ENCODE results near the gene YTHDF1.

YTHDF1 gene

GRCh38 chr20:63149531-63150192 lies 66.3 kb downstream of the YTHDF1 start:
- no peaks in the 10 kb centered on the region for H3K4me1 ChIP-seq (ENCODE audit: control insufficient read depth, insufficient read depth, low read length)
- H3K36me3 ChIP-seq (ENCODE audit: control insufficient read depth, insufficient read depth, low read length, severe bottlenecking), result no peaks in the 10 kb centered on the region
- peaks cover 36% of the 10 kb centered on the region for H3K27me3 ChIP-seq (replicated peaks; ENCODE audit: control insufficient read depth, insufficient read depth, low read length)
- peaks cover 25% of the 10 kb centered on the region for H3K9me3 ChIP-seq (ENCODE audit: control insufficient read depth, low read length)
- DNase-seq (ENCODE audit: low read depth), result no peak
- H3K9ac ChIP-seq (ENCODE audit: low read length), result no peak overlapping the region
- no peak overlapping the region for H3K4me3 ChIP-seq (ENCODE audit: low read length)

- Histone ChIP-seq H3K4me1 (ENCODE audit: control insufficient read depth, insufficient read depth, low read length) (no peaks in the 10 kb centered on the region), H3K9ac (ENCODE audit: low read length) (no peak overlapping the region), H3K36me3 (ENCODE audit: control insufficient read depth, insufficient read depth, low read length, severe bottlenecking) (no peaks in the 10 kb centered on the region), H3K4me3 (ENCODE audit: low read length) (no peak overlapping the region), H3K9me3 (ENCODE audit: control insufficient read depth, low read length) (peaks cover 25% of the 10 kb centered on the region), H3K27me3 (replicated peaks; ENCODE audit: control insufficient read depth, insufficient read depth, low read length) (peaks cover 31% of the 10 kb centered on the region)
- DNase-seq (ENCODE audit: low read depth), result no peak
Measured at GRCh38 chr20:63148696-63149095, 67.2 kb downstream of the YTHDF1 start.

DNA sequence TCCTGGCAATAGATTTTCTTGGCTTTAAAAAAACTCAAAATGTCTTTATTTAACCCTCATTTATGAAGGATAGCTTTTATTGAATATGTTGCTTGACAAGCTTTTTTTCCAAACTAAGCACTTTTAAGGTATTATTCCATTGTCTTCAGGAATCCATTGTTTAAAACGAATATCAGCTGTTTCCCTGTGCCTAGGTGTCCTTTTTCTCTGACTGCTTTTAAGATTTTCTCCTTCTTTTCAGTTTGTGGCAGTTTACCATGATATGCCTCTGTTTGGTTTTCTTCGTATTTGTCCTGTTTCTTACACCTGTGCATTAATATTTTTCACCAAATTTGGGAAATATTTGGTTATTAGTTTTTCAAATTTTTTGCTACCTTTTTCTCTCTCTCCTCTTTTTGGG lies 68.4 kb downstream of the YTHDF1 start:
- Histone ChIP-seq H3K9ac (ENCODE audit: low read length) (no peak overlapping the region), H3K9me3 (ENCODE audit: control insufficient read depth, low read length) (peaks cover 32% of the 10 kb centered on the region), H3K4me1 (ENCODE audit: control insufficient read depth, insufficient read depth, low read length) (no peaks in the 10 kb centered on the region), H3K4me3 (ENCODE audit: low read length) (no peak overlapping the region), H3K27me3 (replicated peaks; ENCODE audit: control insufficient read depth, insufficient read depth, low read length) (peaks cover 21% of the 10 kb centered on the region), H3K36me3 (ENCODE audit: control insufficient read depth, insufficient read depth, low read length, severe bottlenecking) (no peaks in the 10 kb centered on the region)
- DNase-seq (ENCODE audit: low read depth), result no peak

All from adipocyte (in vitro differentiated cells).